Measurements from ENCODE around the gene MTA3. TPM values are rescaled to one million over a fixed set of nuclear protein-coding genes. Genes with fewer than 3 reads are reported as not detected.

MTA3 gene
- total and polyA plus RNA-seq, 2 donors (not counting 1 experiment from before 2014, with no cell fraction given), result 13.4 to 33.2 TPM

DNA sequence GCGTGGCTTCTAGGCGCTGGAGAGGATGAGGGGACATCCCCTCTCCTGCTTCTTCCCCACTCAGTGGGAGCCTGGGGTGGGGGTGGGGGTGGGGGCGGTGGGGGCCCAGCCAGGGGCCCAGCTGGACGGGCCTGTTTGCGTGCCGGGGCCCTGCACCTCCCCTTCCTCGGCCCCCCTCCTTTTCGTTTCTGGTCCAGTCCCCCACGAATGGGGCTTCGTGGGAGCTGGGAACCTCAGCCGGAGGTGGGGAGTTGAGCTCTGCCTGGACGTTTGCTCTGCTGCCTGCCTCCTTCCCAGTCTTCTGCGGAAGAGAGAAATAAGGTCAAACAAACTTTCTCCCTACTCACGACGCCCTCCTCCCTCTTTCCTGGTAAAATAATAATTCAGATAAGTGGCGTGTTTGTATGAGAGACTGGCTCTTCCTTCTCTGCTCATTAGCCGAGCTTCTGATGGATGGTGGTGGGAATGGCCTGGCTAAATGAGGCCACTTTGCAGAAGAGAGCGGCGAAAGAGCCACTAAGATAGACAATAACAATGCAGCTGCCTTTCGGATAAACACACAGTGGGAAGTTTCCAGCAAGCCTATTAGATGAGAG lies 782 bp downstream of the MTA3 start:
- Histone ChIP-seq H3K9ac (ENCODE audit: low read length) (peak overlapping the region; percentile 77), H3K4me2 (replicated peaks; ENCODE audit: low read depth, low read length, poor library complexity, severe bottlenecking) (peak overlapping the region; percentile 81), H3K4me1 (ENCODE audit: control insufficient read depth in 2 of 2, insufficient read depth in 2 of 2, low read length in 2 of 2) (peaks cover 21 to 26% of the 10 kb centered on the region in 2 donors), H3K4me3 (ENCODE audit: control extremely low read depth in 1 of 5, extremely low read depth in 1 of 5, insufficient read depth in 1 of 5, low read depth in 2 of 5, low read length in 4 of 5) (peak overlapping the region; percentile 26 to 80 (median 70)), H2AFZ (ENCODE audit: insufficient read depth, low read depth, low read length, poor library complexity, severe bottlenecking) (peak overlapping the region; percentile 91), H3K79me2 (ENCODE audit: control insufficient read depth, insufficient read depth, low read length) (no peaks in the 10 kb centered on the region), H3K27me3 (replicated peaks in 1 of 4; ENCODE audit: control extremely low read depth in 1 of 4, control insufficient read depth in 3 of 4, insufficient read depth in 4 of 4, low read length in 3 of 4) (no peaks in the 10 kb centered on the region), H4K20me1 (ENCODE audit: control insufficient read depth, insufficient read depth, low read length, poor library complexity, severe bottlenecking) (no peaks in the 10 kb centered on the region), H3K27ac (ENCODE audit: low read length in 2 of 2) (peak overlapping the region in 1 of 2 donors; percentile 67), H3K9me3 (ENCODE audit: control extremely low read depth in 1 of 3, control insufficient read depth in 2 of 3, insufficient read depth in 1 of 3, low read length in 2 of 3) (no peaks in the 10 kb centered on the region), H3K36me3 (replicated peaks in 1 of 2; ENCODE audit: control extremely low read depth in 1 of 2, control insufficient read depth in 1 of 2, extremely low read depth in 1 of 2, insufficient read depth in 2 of 2, low read length in 1 of 2) (peaks cover 0 to 3% of the 10 kb centered on the region in 2 experiments)
- H3K9me3 Mint-ChIP-seq (ENCODE audit: insufficient read depth), result no peaks in the 10 kb centered on the region
- POLR2A ChIA-PET, result interaction anchor here (0.5 kb wide), 1 partner anchor 121 kb away, joined by 3 read pairs; no protein-coding TSS in a partner anchor
- CTCF ChIA-PET, result interaction anchor here (1.6 kb wide), 1 partner anchor 95 kb away, joined by 7 read pairs; no protein-coding TSS in a partner anchor
- H3K27me3 Mint-ChIP-seq, result no peaks in the 10 kb centered on the region
- peaks cover 31% of the 10 kb centered on the region for H3K4me1 Mint-ChIP-seq
- intact Hi-C loops (cut with micrococcal nuclease), result loop anchor here (2.0 to 5.0 kb wide), 4 partner anchors 33 to 467 kb away; no protein-coding TSS in a partner anchor
- 35% methylated on average over 8 of the region's 20 CpGs for WGBS (ENCODE audit: insufficient coverage)
- peak overlapping the region; percentile 90 for H3K27ac Mint-ChIP-seq
- DNase-seq (peak; percentile 28), ATAC-seq (ENCODE audit: low read depth) (peak; percentile 4)
- TF ChIP-seq, protein P1, sequence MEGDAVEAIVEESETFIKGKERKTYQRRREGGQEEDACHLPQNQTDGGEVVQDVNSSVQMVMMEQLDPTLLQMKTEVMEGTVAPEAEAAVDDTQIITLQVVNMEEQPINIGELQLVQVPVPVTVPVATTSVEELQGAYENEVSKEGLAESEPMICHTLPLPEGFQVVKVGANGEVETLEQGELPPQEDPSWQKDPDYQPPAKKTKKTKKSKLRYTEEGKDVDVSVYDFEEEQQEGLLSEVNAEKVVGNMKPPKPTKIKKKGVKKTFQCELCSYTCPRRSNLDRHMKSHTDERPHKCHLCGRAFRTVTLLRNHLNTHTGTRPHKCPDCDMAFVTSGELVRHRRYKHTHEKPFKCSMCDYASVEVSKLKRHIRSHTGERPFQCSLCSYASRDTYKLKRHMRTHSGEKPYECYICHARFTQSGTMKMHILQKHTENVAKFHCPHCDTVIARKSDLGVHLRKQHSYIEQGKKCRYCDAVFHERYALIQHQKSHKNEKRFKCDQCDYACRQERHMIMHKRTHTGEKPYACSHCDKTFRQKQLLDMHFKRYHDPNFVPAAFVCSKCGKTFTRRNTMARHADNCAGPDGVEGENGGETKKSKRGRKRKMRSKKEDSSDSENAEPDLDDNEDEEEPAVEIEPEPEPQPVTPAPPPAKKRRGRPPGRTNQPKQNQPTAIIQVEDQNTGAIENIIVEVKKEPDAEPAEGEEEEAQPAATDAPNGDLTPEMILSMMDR (IDR thresholded peaks at IDR 0.05), result no peak
- TF ChIP-seq EZH2 (IDR thresholded peaks at IDR 0.05; ENCODE audit: borderline replicate concordance, insufficient read depth, low read depth, low read length, poor library complexity, severe bottlenecking), result no peak
- H3K4me3 Mint-ChIP-seq, result peak overlapping the region; percentile 96

DNA sequence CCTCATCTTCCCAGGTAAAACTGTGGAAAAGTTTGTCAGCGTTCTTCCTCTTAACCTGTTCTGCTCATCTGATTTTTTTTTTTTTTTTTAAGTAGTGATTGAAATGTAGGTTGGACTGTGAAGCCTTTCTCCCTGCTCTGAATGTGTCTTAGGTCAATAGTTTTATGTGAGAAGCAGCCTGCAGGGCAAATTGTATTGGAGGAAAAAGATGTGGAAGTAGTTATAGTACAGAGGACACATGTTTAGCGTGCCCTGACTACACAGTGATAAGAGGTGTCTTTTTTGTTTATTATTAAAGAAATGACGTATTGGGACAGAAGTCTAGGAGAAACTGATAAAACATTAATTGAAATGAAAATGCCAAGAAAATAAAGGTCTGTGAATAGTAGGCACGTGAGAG lies 1.5 kb downstream of the MTA3 start:
- ChIA-PET CTCF (interaction anchor here (1.6 kb wide), 1 partner anchor 94 kb away, joined by 7 read pairs; no protein-coding TSS in a partner anchor), POLR2A (no interaction called here)
- H3K4me3 Mint-ChIP-seq, result peak overlapping the region; percentile 24
- H3K79me2 ChIP-seq (ENCODE audit: control insufficient read depth, insufficient read depth, low read length), result no peaks in the 10 kb centered on the region
- no peak overlapping the region for H3K9ac ChIP-seq (ENCODE audit: low read length)
- H2AFZ ChIP-seq (ENCODE audit: insufficient read depth, low read depth, low read length, poor library complexity, severe bottlenecking), result no peak overlapping the region
- 100% methylated on average over 1 of the region's 4 CpGs for WGBS (ENCODE audit: insufficient coverage)
- intact Hi-C loops (cut with micrococcal nuclease), result loop anchor here (2.0 to 5.0 kb wide), 4 partner anchors 32 to 468 kb away; no protein-coding TSS in a partner anchor
- H3K9me3 ChIP-seq (ENCODE audit: control extremely low read depth in 1 of 3, control insufficient read depth in 2 of 3, insufficient read depth in 1 of 3, low read length in 2 of 3), result no peaks in the 10 kb centered on the region
- ATAC-seq (ENCODE audit: low read depth), result no peak
- peaks cover 32% of the 10 kb centered on the region for H3K4me1 Mint-ChIP-seq
- peaks cover 21 to 26% of the 10 kb centered on the region in 2 donors for H3K4me1 ChIP-seq (ENCODE audit: control insufficient read depth in 2 of 2, insufficient read depth in 2 of 2, low read length in 2 of 2)
- no peak overlapping the region for H3K27ac ChIP-seq (ENCODE audit: low read length in 2 of 2)
- H3K27me3 ChIP-seq (replicated peaks in 1 of 4; ENCODE audit: control extremely low read depth in 1 of 4, control insufficient read depth in 3 of 4, insufficient read depth in 4 of 4, low read length in 3 of 4), result no peaks in the 10 kb centered on the region
- no peak for TF ChIP-seq EZH2 (IDR thresholded peaks at IDR 0.05; ENCODE audit: borderline replicate concordance, insufficient read depth, low read depth, low read length, poor library complexity, severe bottlenecking)
- TF ChIP-seq, protein P1 (IDR thresholded peaks at IDR 0.05), result no peak
- DNase-seq, result no peak
- no peak overlapping the region for H3K27ac Mint-ChIP-seq
- peak overlapping the region in 1 of 5 experiments; percentile 33 for H3K4me3 ChIP-seq (ENCODE audit: control extremely low read depth in 1 of 5, extremely low read depth in 1 of 5, insufficient read depth in 1 of 5, low read depth in 2 of 5, low read length in 4 of 5)
- H3K36me3 ChIP-seq (replicated peaks in 1 of 2; ENCODE audit: control extremely low read depth in 1 of 2, control insufficient read depth in 1 of 2, extremely low read depth in 1 of 2, insufficient read depth in 2 of 2, low read length in 1 of 2), result peaks cover 0 to 3% of the 10 kb centered on the region in 2 experiments
- no peaks in the 10 kb centered on the region for H3K27me3 Mint-ChIP-seq
- no peaks in the 10 kb centered on the region for H4K20me1 ChIP-seq (ENCODE audit: control insufficient read depth, insufficient read depth, low read length, poor library complexity, severe bottlenecking)
- peak overlapping the region; percentile 81 for H3K4me2 ChIP-seq (replicated peaks; ENCODE audit: low read depth, low read length, poor library complexity, severe bottlenecking)
- H3K9me3 Mint-ChIP-seq (ENCODE audit: insufficient read depth), result no peaks in the 10 kb centered on the region

Data from B cell (primary cell).